A549 (cell line): ENCODE measurements around the gene SRC.

Source experiments
- JUN ChIP-seq, 2 experiments: fragments of >200 bp; sonication (Bioruptor Twin); formaldehyde crosslinking; IDR thresholded peaks; 2 replicates in 1 of 2; 3 replicates in 1 of 2; pipeline ENCODE4 v1.6.1; 2016 to 2017
- JUNB ChIP-seq: fragments of >200 bp; sonication (Bioruptor Twin); formaldehyde crosslinking; IDR thresholded peaks from 2 replicates; pipeline ENCODE4 v1.6.1; 2016
- POLR2A ChIP-seq: IDR thresholded peaks from 2 replicates; pipeline ENCODE4 v1.6.1; 2012; ENCODE audit warnings: mild to moderate bottlenecking, low read length
- TF ChIP-seq, protein P1 (sequence below): fragments of 200-600 bp; sonication (generic); IDR thresholded peaks from 2 replicates; pipeline ENCODE4 v1.6.1; 2016; ENCODE audit warnings: antibody characterized with exemption, mild to moderate bottlenecking, moderate library complexity
- TF ChIP-seq, protein P2 (sequence below): fragments of >200 bp; sonication (Bioruptor Twin); formaldehyde crosslinking; IDR thresholded peaks from 3 replicates; pipeline ENCODE4 v1.5.1; 2016

DNA sequence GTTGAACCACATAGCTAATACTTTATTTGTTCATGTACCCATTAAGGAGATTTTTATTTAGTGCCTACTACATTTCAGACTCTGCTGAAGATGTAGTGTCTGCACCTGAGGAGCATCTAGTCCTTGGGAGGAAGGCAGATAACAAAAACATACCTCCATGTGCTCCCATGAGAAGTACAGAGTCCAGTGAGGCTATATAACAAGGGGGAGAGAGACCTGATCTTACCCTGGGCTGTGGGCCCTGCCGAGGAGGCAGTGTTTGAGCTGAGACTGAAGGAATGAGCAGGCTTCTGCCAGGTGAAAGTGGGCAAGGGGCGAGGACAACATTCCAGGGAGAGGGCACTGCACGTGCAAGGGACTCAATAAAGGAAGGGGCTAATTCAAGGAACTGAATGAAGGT, 44.4 kb upstream of the SRC start:
- TF ChIP-seq JUNB (no peak), JUN (IDR thresholded peaks at IDR 0.05) (no peak), POLR2A (no peak)
- TF ChIP-seq, protein P1, sequence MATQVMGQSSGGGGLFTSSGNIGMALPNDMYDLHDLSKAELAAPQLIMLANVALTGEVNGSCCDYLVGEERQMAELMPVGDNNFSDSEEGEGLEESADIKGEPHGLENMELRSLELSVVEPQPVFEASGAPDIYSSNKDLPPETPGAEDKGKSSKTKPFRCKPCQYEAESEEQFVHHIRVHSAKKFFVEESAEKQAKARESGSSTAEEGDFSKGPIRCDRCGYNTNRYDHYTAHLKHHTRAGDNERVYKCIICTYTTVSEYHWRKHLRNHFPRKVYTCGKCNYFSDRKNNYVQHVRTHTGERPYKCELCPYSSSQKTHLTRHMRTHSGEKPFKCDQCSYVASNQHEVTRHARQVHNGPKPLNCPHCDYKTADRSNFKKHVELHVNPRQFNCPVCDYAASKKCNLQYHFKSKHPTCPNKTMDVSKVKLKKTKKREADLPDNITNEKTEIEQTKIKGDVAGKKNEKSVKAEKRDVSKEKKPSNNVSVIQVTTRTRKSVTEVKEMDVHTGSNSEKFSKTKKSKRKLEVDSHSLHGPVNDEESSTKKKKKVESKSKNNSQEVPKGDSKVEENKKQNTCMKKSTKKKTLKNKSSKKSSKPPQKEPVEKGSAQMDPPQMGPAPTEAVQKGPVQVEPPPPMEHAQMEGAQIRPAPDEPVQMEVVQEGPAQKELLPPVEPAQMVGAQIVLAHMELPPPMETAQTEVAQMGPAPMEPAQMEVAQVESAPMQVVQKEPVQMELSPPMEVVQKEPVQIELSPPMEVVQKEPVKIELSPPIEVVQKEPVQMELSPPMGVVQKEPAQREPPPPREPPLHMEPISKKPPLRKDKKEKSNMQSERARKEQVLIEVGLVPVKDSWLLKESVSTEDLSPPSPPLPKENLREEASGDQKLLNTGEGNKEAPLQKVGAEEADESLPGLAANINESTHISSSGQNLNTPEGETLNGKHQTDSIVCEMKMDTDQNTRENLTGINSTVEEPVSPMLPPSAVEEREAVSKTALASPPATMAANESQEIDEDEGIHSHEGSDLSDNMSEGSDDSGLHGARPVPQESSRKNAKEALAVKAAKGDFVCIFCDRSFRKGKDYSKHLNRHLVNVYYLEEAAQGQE = no peak
- TF ChIP-seq, protein P2, sequence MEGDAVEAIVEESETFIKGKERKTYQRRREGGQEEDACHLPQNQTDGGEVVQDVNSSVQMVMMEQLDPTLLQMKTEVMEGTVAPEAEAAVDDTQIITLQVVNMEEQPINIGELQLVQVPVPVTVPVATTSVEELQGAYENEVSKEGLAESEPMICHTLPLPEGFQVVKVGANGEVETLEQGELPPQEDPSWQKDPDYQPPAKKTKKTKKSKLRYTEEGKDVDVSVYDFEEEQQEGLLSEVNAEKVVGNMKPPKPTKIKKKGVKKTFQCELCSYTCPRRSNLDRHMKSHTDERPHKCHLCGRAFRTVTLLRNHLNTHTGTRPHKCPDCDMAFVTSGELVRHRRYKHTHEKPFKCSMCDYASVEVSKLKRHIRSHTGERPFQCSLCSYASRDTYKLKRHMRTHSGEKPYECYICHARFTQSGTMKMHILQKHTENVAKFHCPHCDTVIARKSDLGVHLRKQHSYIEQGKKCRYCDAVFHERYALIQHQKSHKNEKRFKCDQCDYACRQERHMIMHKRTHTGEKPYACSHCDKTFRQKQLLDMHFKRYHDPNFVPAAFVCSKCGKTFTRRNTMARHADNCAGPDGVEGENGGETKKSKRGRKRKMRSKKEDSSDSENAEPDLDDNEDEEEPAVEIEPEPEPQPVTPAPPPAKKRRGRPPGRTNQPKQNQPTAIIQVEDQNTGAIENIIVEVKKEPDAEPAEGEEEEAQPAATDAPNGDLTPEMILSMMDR = no peak
